T-helper 9 cell (primary cell): ENCODE measurements around the gene CCL25.
"Not testable (repeated sequence)": the region's sequence is repeated elsewhere in the genome, so short reads cannot be mapped to it uniquely, and the experiment has no call there.

Source experiments
- DNase-seq: peaks from one replicate; pipeline ENCODE4 v3.0.0-alpha.2; 2020
- total RNA-seq, 2 donors: gene quantifications; one replicate each; lab custom pipeline; 2026; lab: John Stamatoyannopoulos, UW

CCL25 gene, protein sequence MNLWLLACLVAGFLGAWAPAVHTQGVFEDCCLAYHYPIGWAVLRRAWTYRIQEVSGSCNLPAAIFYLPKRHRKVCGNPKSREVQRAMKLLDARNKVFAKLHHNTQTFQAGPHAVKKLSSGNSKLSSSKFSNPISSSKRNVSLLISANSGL
- total RNA-seq: 0 to 0.07 reads per million in 2 donors

DNA sequence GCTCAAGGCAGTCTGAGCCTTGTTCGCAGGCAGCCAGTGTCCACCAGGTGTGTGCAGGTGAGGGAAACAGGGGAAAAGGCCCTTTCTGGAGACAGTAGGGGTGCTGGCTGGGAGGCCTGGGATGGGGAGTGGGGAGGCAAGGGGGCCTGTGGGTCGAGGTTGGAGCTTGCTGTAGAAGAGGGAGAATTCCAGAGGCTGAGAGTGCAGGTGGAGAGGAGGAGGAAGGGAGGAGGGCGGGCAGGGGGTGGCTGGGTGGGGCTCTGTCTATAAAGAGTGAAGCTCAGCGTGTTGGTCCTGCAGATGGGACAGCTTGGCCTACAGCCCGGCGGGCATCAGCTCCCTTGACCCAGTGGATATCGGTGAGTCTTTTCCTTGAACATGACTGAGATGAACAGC lies at the start of gene CCL25:
CCL25 (plus strand) TSS at position 297 of the 396 bp plus-strand sequence. CDS start 290 bp downstream, outside the sequence.
- DNase-seq: no peak

DNA sequence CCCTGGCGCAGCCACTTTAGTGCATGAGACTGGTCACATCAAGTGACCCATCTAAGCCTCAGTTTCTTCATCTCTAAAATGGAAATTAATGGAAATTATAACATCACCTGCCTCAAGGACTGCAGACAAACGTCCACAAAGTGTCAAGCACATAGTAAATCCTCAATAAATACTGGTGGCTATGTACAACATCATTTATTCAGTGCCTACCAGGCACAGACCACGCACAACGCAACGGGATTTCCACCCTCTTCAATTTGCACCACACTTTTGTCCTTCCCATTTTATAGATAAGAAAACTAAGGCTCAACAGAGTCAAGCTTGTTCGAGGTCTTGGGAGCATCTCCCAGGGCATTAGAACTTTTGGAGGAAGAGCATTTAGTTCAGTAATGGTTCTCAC lies 48.6 kb upstream of the CCL25 start:
- no peak for DNase-seq

DNA sequence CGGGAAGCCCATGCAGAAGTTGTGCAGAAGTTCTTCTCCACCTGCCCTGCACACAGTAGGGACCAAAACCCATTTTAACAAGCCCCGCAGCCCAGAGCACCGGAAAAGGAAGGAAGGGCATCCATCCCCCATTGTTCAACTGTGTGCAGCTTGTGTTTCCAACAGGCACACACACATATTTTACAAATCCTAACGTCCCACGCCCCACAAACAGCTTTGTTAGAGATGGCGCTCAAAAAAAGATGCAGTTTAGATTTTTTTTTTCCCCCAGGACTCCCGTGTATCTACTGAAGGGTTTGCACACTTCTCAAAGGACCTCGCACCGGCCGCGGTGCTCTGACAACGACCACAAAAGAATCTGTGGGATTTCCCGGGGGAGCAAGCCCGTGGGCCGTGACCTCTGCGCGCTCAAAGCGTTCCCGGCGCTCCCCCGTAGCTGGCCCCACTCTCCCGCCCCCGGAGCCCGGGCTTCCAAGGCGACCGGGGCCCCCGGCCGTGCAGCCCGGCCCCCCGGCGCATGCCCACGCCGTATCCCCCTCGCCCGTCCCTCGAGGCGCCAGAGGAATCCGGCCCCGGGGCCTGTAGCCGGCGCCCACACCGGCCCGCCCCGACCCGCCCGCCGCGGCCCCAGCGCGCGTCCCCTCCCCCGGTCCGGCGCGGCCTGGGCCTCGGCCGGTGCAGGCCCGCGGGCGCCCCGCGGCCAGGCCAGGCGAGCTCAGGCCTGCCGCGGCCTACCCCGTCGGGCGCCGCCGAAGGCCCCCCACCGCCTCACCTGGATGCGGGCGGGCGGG lies 47.6 kb upstream of the CCL25 start:
- peak; percentile 19 for DNase-seq

DNA sequence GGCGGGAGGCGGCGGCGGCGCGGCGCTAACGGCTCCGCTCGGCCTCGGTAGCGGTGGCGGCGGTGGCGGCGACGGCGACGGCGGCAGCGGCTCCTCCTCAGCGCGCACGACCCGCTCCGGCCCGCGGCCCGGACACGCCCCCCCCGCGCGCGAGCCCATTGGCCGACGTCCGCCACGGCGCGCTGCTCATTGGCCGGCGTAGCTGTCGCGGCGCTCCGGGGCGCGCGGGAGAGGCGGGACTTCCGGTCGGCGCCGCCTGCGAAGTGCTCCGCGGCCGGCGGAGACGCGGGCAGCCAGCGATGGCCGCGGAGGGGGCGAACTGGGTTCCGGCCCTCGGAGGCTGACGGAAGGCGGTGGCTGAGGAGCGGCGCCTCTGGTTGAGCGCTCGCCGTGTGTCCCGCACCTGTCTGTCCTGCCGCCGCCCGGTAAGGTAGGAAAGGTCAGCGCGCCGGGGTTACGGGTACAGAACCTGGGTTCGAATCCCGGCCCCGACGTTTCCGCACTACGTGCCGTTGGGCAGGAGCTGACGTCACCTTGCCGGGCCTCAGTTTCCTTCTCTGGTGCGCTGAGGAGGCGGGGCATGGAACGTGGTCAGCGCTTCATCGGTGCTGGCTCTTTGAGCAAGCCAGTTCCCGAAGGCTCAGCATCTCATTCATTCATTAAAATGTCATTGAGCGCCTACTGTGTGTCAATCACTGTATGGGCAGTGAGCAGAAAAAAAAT lies 46.9 kb upstream of the CCL25 start, which contains the start of gene ELAVL1:
ELAVL1 (minus strand) TSS at position 108 of the 723 bp plus-strand sequence. CDS start 13,826 bp downstream, outside the sequence.
- peak; percentile 86 for DNase-seq

DNA sequence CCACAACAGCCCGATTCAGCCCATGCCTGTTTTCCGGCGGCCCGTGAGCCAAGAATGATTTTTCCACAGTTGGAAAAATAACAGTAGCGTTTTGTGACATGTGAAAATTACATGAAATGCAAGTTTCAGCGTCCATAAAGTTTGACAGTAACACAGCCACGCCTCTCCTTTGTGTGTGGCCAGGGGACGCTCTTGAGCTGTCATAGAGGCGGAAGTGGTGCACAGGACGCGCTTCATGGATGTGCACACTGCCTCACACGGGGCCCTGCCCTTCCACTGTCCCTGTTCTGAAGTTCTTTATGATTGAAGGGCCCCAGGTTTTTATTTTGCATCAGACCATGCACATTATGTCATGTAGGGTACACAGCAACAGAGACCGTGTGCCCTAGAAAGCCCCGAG lies 34.8 kb upstream of the CCL25 start:
- peak; percentile 21 for DNase-seq

DNA sequence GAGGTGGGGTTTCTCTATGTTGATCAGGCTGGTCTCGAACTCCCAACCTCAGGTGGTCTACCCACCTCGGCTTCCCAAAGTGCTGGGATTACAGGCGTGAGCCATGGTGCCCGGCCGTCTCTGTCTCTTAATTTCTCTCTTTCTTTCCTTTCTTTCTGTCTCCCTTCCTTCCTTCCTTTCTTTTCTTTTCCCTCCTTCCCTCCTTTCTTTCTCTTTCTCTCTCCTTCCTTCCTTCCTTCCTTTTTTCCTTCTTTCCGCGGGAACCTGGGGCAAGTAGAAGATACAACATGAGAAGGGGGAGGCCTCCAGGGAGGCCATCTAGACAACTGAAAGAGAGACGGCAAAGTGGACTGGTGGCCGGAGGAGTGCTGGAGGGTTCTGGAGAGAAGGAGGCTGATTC lies 31.9 kb upstream of the CCL25 start:
- DNase-seq: no peak

DNA sequence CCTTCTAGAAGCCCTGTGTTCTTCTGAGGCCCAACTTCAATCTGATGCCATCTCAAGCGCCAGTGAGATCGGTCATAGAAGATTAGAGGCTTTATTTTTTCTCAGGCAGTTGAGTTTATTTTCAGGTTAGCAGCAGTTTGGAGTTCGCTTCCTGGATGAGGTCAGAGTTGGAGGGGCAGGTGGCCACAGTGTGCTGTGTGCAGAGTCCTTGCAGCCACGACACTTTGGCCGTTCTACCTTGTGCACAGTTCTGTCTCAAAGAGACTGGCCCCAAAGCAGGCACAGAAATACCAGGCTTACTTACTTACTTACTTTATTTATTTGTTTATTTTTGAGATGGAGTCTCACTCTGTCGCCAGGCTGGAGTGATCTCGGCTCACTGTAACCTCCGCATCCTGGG lies 31.2 kb upstream of the CCL25 start:
- DNase-seq: no peak

DNA sequence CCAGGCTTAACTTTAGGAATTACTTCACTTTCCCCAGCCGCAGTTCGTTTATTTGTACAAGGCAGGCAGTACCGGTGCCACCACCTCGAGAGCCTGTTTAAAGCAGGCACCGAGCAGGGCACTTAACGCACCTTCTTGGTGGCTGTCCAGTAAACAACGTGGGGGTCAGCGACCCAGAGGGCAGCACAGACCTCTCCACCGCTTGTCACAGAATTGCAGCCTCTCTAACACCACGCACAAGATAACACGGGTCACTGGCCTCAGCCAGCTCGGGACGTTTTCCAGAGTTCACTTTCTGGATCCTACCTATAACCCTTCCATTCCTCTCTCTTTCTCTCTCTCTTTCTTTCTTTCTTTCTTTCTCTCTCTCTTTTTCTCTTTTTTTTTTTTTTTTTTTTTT lies 30.3 kb upstream of the CCL25 start:
- no peak for DNase-seq

DNA sequence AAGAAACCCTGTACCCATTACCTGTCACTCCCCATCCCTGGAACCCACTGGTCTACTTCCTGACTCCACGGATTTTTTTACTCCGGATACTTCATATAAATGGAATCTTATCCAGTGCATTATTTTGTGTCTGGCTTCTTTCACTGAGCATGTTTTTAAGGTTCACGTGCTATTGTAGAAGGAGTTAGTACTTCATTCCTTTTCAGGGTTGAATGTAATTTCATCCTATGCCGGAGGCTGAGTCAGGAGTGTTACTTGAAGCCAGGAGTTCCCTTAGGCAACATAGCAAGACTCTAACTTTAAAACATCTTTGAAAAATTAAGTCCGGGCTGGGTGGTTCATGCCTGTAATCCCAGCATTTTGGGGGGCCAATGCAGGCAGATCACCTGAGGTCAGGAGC lies 29.2 kb upstream of the CCL25 start:
- no peak for DNase-seq

DNA sequence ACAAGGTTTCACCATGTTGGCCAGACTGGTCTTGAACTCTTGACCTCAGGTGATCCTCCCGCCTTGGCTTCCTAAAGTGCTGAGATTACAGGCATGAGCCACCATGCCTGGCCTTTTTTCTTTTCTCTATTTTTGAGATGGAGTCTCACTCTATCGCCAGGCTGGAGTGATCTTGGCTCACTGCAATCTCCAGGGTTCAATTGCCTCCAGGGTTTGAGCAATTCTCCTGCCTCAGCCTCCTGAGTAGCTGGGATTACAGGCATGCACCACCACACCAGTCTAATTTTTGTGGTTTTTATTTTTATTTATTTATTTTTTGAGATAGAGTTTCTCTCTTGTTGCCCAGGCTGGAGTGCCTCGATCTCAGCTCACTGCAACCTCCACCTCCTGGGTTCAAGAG lies 28.3 kb upstream of the CCL25 start:
- not testable (repeated sequence) for DNase-seq

DNA sequence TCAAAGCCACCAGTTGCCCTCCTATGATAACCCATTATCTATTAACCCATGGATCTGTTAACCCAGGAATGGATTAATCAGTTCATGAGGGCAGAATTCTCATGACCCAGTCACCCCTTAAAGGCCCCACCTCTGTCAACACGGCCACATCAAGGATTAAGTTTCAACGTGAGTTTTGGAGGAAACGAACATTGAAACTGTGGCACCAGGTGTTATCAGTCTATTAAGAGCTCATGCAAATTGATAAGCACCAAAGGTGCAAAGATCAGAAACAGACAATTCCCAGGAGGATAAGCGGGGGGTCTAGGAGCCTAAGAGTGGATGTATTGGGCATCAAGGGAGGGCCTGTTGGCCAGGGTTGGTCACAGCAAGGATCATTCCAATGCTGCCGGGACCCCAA lies 27.2 kb upstream of the CCL25 start:
- DNase-seq: no peak

DNA sequence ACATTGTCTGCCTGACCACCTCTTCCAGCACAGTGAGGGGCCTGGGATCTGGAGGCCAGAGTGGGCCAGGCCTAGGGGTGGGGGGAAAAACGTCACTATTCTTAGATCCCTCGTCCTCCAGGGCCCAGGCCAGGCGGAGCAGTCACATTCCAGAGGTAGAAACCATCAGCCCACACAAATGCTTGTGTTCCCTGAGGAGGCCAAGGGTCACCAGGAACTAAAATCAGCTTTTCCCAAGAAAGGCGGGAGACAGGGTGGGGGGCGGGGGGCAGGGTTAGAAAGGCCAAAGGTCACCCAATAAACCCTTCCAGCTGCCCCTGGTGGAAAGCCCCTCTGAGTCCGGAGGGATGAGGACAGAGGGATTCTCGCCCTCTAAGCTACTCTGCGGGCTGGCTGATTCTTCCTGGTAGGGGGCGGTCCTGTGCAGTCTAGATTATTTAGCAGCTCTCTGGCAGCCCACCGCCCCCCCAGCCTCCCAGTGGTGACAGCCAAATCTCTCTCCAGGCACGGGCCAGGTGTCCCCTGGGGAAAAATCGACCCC lies 23.5 kb upstream of the CCL25 start:
- no peak for DNase-seq

DNA sequence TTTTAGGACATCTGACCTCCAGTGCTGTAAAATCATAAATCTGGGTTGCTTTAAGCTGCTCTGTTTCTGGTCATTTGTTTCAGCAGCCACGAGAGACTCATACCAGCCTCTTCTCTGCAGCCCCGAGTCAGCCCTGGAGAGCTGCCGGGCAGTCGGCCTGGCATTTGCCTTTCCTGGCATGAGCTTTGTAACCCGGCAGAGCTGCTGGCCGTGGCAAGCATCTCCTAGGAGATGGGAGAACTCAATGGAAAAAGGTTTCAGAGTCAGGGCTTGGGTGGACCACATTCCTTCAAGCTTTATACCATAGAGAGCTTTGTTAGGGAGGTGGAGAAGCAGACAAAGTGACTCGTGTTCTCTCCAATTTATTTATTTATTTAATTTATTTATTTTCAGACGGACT lies 21.6 kb upstream of the CCL25 start:
- DNase-seq: no peak

DNA sequence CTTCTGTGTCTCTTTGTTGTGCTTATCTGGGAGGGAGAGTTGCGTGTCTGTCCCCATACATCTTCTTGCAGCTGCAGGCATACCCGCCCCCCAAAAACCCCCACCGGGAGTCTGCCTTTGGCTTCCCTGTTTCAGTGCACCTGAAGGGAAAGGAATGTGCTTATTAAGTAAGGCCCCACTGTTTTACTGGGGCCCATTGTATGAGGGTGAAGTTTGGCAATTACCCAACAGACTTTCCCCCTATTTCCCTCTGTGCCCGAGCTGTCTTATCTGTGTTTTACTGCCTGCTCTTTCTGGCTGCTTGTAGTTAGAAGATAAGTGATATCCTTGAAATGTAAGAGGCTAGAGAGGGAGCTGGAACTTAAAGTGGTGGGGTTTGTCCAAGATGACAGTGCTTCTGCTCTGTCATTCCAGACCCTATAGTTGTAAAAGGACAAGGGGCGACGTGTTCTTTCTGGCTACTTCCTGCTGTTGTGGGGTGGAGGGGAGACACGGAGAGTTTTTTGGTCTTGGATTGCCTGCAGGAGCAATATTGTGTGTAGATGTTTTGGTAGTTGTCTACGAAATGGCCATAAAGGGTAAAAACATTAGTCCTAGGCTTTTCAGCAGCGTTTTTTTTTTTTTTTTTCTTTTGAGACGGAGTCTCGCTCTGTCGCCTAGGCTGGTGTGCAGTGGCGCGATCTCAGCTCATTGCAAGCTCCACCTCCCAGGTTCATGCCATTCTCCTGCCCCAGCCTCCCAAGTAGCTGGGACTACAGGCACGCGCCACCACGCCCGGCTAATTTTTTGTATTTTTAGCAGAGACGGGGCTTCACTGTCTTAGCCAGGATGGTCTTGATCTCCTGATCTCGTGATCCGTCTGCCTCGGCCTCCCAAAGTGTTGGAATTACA lies 19.0 kb upstream of the CCL25 start:
- DNase-seq: not testable (repeated sequence)

DNA sequence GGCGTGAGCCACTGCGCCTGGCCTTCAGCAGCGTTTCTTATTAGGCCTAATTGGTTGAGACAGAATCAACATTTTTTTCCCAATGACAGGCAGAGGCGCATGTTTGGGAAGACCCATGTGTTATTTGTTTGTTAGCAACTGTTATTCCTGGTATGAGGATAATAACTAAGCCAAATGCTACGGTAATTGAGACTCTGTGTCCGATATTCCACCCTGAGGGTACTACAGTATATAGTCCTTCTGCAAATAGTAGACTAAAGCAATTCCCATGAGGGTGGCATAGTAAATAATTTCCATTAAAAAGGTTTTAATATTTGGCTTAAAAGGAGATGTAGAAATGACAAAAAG lies 18.4 kb upstream of the CCL25 start:
- no peak for DNase-seq

DNA sequence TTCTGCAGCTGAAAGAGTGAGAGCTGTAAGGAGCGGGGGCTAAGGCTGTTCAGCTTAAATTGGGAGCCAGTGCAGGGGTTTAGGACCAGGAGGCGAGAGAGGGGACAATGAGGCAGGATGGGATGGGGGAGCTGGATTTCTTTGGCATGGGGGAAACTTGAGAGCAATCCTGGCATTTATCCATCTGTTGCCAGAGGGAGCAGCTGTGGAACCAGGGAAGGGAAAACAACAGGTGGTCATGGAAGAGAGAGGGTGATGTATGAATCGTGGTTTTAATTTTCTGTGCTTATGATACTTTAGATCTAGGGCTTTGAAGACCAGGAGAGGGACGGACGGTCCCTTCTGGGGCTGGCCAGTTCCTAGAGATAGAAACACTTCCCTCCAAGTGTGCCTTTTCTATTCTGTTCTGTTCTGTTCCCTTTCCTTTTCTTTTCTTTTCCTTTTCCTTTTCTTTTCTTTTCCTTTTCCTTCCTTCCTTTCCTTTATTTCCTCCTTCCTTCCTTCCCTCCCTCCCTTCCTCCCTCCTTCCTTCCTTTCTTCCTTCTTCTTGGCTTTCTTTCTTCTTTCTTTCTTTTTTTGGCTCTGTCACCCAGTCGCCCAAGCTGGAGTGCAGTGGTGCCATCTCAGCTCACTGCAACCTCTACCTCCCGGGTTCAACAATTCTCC lies 16.0 kb upstream of the CCL25 start:
- no peak for DNase-seq

DNA sequence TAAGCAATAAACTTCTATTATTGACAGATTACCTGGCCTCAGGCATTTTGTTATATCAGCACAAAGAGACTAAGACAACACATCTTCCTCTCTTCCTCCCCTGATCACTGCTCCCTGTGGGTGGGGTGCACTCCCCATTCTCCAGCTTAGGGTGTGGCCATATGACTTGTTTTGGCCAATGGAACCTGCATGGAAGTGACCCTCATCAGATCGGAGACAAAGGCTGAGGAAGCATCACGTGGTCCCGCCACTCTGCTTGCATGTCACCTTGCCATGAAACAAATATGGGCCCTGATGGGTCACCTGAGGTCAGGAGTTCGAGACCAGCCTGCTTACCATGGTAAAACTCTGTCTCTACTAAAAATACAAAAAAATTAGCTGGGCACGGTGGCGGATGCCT lies 13.7 kb upstream of the CCL25 start:
- no peak for DNase-seq

DNA sequence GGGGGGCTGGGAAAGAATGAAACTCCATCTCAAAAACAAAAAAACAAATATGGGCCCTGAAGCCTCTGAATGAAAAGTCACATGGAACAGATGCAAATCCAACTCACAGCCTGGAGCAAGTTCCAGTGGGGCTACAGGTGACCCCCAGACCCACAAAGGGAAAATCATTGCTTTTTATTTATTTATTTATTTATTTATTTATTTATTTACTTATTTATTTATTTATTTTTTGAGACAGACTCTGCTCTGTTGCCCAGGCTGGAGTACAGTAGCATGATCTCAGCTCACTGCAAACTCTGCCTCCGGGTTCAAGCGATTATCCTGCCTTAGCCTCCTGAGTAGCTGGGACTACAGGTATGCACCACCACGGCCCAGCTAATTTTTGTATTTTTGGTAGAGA lies 13.3 kb upstream of the CCL25 start:
- no peak for DNase-seq

DNA sequence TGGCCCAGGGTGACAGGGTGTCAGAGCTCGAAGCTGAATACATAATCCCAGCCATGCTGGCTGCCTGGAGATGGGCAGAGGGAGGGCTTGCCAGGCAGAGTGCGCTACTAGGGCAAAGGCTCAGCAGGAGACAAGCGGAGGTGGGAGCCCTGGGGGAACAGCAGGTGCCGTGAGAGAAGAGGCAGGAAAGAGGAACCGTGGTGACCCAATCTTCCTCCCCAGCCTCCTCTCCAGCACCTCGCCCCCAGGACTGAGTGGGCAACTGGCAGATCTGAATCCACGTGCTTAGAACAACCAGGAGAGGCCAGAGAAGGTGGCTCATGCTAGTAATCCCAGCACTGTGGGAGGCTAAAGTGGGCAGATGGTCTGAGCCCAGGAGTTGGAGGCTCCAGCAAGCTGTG lies 11.0 kb upstream of the CCL25 start:
- DNase-seq: no peak

DNA sequence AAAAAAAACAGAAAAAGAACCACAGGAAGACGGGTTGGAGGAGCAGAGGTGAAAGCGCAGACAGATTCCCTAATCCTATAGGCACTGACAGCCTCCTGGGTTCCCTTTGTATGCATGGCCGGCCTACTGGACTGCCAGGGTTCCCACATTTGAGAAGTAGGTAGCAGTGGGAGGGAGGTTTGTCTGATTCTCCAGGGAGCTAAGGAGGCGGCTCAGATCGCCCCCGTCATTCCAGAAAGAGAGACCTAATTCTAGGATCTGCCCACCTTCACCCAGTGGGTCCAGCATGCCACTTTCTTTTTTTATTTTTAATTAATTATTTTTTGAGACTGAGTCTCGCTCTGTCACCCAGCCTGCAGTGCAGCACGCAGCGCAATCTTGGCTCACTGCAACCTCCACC lies 9.7 kb upstream of the CCL25 start:
- no peak for DNase-seq

DNA sequence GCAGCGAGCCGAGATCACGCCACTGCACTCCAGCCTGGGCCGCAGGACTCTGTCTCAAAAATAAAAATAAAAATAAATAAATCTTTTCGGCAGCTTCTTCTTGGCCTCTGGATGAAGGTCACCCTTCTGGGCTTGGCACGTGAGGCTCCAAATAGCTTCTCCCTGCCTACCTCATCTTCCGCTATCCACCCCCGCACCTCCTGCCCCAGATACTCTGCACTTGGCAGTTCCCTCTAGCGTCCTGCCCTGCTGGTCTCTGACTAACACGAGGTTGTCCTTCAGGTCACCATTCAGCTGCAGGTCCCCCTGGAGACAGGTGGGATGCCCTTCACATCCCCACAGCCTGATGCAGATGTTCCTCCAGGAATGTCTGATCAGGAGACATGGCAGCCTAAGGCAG lies 8.5 kb upstream of the CCL25 start:
- no peak for DNase-seq
